ENCODE results near the gene SP5. TPM values are rescaled to one million over a fixed set of nuclear protein-coding genes. Genes with fewer than 3 reads are reported as not detected.

SP5 gene
- total RNA-seq: not detected in 2 replicates

GRCh38 chr2:170715062-170715931 lies at the start of gene SP5:
Gene SP5, plus strand, starts transcription at chr2:170715337. Its CDS starts 176 bp downstream, at chr2:170715513.

Other genes with a start within 250 kb of the SP5 start
- 0.39 and 0.76 TPM in 2 replicates for gene ERICH2, start 55.0 kb downstream of the SP5 start, total RNA-seq
- gene GAD1, start 101.5 kb downstream of the SP5 start, total RNA-seq: 0.07 TPM in 1 of 2 replicates, not detected in the other
- 34.5 and 37.1 TPM in 2 replicates for gene GORASP2, start 213.9 kb downstream of the SP5 start, total RNA-seq

Data from smooth muscle cell of the pulmonary artery (primary cell).